Measurements from ENCODE around the gene NUB1.

The NUB1 gene

DNA sequence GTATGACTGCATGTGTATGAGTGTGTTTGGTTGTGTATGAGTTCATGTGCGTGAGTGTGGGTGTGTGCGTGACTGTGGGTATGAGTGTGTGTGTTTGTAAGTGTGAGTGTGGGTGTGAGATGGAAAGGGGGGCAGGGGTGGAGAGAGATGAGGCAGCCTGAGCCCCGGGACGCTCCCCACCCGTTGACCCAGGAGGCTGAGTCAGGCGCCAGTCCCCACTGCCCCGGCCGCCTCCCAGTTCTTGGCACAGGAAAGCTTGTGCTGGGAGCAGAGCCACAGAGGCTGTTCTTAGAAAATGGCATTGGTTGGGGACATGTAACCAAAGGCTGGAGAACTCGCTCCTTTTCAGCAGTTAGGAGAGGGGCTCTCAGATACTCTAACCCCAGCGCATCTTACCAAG lies 27.8 kb upstream of the NUB1 start:
- in situ Hi-C loops (cut with MboI; ENCODE audit: low sequenced_read_pairs) = no loop called here

DNA sequence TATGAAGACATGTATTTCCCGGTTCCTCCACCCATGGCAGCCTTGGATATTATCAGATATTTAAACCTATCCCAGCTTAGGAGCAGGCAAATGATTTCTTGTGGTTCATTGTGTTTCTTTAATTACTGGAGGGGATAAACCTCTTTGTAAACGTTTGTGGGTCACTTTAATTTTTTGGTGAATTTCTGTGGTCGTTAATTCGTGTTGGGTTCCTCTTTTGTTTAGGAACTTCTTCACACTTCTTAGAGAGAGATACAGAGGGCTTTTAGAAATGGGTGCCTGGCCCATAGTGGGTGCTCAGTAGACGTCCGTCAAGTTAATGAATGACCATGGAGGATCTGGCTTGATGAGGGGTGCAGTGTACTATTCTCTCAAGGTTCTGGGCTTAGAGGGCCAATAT lies 27.2 kb upstream of the NUB1 start:
- in situ Hi-C loops (cut with MboI; ENCODE audit: low sequenced_read_pairs) = no loop called here

DNA sequence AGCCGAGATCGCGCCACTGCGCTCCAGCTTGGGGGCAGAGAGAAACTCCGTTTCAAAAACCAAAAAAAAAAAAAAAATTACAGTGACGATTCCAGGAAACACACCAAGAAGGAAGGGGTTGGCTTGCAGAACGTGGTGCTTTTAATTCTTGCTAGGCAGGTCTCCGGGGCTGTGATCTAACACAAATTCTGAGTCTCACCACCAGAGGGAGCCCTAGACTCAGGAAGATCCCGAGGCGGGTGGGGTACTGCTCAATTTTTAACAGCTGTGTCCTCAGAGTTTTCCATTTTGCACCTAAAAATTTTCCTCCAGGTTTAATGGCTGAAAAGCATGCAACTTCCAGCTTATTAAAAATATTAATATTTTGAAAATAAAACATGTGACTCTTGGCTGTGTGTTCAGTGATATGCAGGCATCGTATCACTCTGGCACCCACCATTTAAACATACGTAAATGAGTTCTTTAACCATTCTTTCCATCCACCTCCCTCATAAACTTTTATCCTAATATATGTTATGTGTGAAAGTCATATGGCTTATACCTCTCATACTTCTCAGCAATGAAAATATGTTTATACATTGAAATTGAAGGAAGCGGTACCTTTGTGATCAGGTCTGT lies 26.5 kb upstream of the NUB1 start:
- in situ Hi-C loops (cut with MboI; ENCODE audit: low sequenced_read_pairs) = no loop called here

DNA sequence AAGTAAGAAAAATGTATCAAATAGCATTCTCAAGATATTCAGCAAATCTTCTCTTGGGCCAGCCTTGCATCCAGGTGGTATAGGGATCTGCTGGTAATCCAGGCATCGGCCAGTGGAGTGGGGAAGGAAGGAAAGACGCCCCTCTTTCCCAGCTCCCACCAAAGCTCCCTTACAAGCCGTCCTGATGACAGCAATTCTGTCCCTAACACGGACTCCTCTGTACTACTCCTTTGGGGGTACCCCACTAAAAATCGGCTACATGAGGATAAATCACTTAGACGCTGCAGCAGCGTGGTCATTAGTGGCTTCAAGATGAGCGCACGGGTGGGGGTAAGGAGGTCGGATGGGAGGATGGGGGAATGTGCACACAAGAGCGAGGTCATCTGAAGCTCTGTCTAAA lies 24.7 kb upstream of the NUB1 start:
- in situ Hi-C loops (cut with MboI; ENCODE audit: low sequenced_read_pairs) = no loop called here

DNA sequence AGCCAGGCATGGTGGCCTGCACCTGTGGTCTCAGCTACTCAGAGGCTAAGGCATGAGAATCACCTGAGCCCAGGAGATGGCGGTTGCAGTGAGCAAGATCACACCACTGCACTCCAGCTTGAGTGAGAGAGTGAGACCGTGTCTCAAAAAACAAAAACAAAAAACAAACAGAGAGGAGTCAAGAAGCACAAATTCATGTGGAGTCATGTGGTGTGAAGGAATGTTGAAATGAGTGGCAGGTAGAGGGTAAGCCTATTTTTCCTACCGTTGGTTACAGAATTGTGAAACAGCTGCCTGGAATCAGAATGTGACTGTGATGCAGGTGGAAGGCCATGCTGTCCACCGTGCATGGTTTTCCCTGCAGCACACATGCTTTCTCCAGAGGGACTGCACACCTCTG lies 23.7 kb upstream of the NUB1 start:
- in situ Hi-C loops (cut with MboI; ENCODE audit: low sequenced_read_pairs) = no loop called here

DNA sequence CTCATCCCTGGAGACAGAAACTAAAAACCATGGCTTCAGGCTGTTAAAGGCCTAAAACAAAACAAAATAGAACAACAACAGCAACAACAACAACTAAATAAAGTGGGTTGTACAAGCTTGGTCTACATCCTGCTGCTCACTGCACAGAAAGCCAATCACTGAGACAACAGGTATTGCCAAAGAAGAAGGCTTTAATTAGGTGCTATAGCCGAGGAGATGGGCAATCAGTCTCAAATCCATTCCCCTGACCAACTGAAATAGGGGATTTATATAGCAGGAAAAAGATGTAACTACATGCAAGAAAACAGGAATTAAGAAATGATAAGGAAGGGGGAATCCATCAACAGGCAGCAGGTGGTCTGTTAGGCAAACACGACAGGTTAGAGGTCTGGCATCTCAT lies 22.4 kb upstream of the NUB1 start:
- in situ Hi-C loops (cut with MboI; ENCODE audit: low sequenced_read_pairs) = no loop called here

DNA sequence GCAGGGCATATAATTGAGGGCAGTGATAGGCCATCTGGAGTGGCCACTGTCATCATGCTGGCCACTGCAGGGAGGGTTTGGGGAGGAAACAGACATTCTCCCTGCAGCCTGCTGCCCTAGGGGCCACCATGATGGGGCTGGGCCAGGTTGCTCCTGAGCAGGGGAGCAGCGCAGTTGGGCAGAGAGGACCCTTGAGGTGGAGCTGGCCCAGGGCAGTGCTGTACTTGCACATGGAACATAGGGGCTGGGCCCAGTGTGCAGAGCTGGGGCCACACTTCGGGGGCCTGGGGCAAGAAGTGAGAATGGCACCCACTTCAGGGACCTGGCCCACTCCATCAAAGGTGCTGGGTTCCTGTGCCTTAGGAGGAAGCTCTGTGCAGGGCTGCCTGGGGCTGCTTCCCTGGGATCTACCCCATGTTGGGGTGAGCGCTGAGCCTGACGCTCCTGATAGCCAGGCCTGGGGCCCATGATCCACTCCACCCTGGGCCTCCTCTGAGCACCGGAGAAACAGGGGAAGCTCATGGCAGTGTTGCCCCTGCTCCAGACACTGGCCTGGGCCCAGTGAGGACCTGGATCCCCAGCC lies 21.3 kb upstream of the NUB1 start:
- in situ Hi-C loops (cut with MboI; ENCODE audit: low sequenced_read_pairs) = no loop called here

DNA sequence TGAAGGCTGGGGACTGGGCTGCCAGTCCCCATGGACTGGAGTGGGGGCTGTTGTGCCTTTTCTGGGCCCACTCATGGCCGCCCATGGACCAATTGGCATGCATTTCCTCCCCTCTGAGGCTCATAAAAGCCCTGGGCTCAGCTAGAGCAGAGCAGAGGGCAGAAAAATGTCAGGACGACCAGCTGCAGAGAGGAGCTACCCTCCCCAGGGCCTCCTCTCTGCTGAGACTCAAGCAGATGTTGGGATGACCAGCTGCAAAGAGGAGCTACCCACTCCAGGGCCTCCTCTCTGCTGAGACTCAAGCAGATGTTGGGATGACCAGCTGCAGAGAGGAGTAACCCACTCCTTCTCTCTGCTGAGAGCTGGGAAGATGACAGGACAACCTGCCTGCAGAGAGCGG lies 20.3 kb upstream of the NUB1 start:
- in situ Hi-C loops (cut with MboI; ENCODE audit: low sequenced_read_pairs) = no loop called here

DNA sequence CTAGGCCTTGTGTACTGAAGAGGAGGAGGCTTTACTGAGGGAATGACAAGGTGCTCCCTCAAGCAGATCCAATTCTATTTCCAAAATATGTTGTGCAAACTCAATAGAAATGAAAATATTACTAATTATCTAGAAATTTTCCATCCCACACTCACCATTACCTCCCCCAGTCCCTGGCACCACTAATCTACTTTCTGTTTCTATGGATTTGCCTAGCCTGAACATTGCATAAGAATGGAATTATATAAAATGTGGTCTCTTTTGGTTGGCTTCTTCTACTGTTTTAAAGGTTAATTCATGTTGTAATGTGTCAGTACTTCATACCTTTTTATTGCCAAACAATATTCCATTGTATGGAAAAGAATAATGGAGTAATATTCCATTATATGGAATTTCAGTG lies 18.7 kb upstream of the NUB1 start:
- in situ Hi-C loops (cut with MboI; ENCODE audit: low sequenced_read_pairs) = no loop called here

DNA sequence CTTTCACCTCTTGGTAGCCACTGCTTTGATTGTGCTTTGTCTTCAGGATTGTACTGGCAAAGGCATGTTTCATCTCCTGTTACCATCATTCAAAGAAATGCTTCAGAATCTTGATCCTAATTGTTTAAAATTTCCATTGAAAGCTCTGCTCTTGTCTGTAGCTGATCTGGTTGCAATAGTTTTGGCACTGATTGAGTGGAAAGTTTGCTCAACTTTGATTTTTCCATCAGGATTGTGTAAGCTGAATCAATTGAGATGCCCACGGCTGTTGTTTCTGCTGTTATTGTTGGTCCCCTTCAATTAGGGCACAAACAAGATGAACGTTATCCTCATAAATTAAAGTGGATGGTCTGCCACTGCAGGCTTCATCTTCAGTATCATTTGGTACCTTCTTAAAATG lies 14.6 kb upstream of the NUB1 start:
- in situ Hi-C loops (cut with MboI; ENCODE audit: low sequenced_read_pairs) = no loop called here

DNA sequence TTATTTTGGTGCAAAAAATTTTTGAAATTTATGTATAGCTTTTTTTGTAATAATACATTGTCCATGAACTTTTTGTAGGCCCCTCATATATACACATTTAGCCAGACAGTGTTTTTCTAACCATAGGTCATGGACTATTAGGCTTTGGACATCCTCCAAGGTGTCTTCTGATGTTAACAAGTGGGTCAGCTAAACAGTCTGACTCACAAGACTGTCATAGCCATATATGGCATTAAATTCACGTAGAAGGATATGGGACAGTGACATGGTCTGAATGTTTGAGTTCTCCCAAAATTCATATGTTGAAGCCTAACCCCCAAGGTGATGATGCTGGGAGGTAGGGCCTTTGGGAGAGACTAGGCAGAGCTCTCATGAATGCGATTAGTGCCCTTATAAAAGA lies 14.0 kb upstream of the NUB1 start:
- in situ Hi-C loops (cut with MboI; ENCODE audit: low sequenced_read_pairs) = no loop called here

DNA sequence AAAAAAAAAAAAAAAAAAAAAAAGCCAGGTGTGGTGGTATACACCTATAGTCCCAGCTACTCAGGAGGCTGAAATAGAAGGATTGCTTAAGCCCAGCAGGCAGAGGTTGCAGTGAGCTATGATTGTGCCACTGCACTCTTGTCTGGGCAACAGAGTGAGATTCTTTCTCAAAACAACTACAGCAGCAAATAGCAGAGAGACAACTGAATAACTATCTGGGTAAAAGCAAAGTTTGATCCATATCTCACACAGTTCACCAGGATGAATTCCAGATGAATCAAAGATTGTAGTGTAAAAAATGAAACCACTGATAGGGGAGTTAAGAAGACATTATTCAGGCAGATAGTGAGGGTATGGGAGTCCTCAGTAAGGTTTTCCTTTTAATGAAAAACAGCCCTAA lies 11.4 kb upstream of the NUB1 start:
- in situ Hi-C loops (cut with MboI; ENCODE audit: low sequenced_read_pairs) = no loop called here

DNA sequence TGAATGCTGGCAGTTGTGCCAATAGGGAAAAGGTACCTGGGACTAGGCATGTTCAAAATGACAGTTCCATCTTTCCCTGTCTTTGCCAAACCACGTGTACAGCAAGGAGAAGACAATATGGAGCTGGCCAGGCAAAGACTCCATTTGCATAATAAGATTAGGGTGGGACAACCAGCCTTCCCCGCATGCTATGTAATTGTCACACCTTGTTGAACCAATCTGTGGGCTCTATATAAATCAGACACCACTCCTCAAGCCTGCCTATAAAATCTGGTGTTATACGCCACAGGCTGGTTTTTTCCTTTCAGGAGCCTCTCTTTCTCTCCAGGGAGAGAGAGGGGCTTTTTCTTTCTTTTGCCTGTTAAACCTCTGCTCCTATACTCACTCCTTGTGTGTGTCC lies 11.0 kb upstream of the NUB1 start:
- in situ Hi-C loops (cut with MboI; ENCODE audit: low sequenced_read_pairs) = no loop called here

DNA sequence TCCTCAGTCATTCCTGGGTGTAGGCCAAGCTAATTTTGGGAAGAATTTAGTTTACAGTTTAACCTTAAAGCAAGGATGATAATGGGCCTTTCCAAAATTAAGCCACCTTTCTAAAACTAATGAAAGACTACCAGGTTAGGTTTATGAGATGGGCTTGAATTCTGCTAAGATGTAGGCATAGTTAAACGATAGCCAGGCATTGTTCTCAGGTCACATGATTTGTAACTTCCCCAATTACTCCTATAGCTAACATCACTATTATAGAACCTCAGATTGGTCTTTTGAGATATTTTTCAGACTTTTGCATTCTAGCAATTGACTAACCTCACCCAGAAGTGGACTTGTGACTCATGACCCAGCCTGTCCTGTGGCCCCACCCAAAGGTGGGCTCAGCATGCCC lies 7.0 kb upstream of the NUB1 start:
- in situ Hi-C loops (cut with MboI; ENCODE audit: low sequenced_read_pairs) = no loop called here

DNA sequence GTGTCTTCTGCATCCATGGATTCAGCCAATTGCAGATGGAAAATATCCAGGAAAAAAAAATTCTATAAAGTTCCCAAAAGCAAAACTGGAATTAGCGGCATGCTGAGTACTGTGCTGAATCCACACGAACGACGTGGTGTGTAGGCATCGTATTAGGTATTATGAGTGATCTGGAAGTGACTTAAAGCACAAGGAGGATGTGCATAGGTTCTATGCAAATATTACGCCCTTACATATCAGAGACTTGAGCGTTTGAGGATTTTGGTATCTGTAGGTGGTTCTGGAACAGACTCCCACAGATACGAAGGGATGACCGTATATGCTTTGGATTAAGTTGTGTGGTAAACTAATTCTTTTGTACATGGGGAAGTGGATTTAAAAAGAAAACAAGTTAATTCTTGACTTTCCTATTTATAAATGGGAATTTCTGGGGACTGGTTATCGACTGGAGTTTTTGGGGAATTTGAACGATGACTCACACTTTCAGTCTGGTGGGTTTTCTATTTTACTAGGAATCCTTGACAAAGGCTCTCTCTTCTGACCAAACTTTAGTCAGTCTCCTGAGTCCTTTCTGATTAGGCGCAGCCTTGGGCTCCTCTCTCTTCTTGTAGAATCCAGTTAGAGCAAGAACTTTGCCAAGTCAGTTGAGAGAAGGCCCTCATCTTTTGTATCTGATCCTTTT lies 5.4 kb upstream of the NUB1 start:
- in situ Hi-C loops (cut with MboI; ENCODE audit: low sequenced_read_pairs) = no loop called here

DNA sequence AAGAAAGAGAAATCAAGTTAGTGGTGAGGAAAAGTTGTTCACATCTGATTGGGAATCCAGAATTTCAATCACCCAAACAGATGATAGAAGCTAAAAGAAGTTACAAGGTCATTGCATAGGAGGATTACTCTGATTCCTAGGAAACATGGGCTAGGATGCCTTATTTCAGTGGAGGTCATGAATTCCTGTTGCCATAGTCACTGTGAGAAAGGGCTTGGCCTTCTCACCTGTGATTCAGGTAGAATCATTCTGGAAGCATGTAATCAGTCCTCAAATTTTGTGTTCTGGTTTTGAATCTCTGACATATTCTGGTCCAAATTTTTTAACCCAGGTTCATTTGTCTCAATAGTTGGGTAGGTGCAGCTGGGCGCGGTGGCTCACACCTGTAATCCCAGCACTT lies 4.3 kb upstream of the NUB1 start:
- in situ Hi-C loops (cut with MboI; ENCODE audit: low sequenced_read_pairs) = no loop called here

DNA sequence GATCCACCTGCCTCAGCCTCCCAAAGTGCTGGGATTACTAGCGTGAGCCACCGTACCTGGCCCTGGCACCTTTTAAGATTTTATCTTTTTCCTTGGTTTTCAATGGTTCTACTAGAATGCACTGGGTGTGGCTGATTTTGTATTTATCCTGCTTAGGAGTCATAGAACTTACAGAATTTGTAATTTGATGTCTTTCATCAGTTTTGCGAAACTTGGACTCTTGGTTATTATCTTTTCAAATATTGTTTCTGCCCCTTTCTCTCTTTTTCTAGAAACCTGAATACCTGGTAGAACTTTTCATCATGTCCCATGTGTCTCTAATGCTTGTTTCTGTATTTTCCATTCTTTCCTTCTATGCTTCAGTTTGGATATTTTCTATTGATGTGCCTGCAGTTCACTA lies 2.8 kb upstream of the NUB1 start:
- in situ Hi-C loops (cut with MboI; ENCODE audit: low sequenced_read_pairs) = no loop called here

DNA sequence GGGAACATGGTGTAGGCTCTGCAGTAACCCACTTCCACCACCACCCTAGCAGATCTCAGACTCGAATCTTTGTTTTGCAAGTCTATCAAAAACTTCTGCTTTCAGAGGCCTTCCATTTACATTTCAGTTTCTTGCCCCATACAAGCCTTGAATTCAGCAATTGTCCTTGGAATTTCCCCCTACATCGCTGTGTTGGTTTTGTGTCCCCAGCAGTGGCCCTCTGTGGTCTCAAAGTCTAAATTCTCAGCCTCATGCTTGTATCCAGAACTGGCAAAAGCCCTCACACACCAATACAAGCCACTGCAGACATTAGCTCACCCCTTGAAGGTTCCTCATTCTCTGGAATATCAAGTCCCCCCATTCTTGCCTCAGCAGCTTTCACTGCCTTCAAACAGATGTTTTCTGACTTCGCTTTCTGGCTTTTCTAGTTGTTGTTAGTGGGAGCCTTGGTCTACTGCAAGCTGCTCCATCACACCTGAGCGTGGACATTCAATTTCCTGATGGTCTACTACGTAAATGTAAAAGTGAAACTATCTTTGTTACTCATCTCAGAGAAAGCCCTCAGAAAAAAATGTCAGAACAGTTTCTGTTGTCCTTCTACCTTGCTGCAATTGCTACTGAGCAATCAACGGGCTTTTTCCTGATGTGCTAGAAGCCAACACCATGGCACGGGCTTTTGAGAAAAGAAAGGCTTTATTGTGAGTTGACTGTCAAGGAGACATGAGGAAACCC lies 1.8 kb upstream of the NUB1 start:
- in situ Hi-C loops (cut with MboI; ENCODE audit: low sequenced_read_pairs) = no loop called here

DNA sequence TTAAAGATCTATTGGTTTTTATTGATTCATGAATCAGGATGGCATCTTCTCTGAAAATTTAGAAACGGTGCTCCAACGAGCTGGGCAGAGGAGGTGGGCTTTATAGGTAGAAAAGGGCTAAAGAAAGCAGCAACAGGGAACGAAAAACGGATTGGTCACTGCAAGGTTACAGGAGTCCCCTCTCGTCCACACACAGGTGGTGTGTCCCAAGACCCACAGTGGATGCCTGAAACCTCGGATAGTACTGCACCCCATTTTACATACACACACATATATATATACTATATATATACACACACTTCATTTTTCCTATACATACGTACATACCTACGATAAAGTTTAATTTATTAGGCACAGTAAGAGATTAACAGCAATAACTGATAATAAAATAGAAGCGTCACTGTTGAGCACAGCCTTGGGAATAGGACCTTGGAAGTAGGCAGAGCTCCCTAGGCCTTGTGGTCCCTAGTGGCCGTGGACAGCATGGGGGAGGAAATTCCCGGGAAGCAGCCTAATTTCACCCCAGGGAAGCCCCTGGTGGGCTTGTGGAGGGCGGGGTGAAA lies 737 bp upstream of the NUB1 start:
- in situ Hi-C loops (cut with MboI; ENCODE audit: low sequenced_read_pairs) = no loop called here

DNA sequence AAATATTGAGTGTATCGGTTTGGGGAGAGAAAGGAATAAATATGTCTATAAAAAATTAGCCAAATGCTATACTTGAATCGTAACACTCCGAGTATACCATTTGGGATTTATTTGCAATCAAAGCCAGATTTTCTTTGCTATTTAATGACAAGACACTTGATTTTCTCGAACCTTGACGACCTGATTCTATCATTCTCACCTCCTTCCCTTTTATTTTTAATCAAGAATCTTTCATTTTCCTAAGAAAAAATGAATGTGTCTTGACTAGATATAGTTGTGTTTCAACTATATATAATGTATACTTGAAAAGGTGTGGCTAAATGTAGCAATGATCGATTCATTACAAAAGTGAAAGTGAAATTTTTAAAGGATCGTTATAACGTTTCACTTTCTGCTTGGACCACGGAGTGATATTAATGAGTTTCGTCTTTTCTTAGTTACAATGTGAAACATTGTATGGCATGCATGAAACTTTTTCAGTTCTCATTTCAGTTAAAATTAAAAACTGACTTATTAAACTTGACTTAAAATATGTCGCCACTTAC lies 562 bp downstream of the NUB1 start:
- in situ Hi-C loops (cut with MboI; ENCODE audit: low sequenced_read_pairs) = no loop called here

DNA sequence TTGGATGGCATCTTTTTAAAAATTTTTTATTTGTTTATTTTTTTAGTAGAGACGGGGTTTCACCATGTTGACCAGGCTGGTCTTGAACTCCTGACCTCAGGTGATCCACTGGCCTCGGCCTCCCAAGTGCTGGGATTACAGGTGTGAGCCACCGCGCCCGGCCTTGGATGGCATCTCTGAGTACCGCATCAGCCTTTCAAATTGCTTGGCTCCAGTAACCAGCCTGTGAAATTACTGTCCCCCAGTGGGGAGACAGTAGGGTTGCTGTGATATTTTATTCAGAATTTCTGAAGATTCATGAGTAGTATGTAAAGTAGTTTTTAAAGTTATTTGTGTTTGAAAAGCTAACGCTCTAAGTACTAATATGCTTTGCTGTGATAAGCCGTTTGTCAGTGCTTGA lies 1.2 kb downstream of the NUB1 start:
- in situ Hi-C loops (cut with MboI; ENCODE audit: low sequenced_read_pairs) = no loop called here

DNA sequence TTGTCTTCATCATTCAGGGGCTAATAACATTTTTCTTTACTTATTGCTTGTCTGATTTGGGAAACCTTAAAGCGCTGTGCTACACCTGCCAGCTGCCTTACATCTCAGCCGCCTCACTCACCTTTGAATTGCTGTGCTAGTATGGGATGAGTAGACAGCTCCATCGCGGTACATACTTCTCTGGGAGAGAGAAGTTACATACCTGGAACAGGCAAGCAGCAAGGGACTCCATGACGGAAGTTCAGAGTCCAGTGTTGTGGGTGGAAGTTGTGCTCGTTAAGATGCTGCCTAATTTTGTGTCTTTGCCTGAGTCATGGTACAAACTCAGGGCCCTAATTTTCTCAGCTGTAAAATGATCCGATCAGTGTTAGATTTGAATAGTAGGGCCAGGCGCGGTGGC lies 1.9 kb downstream of the NUB1 start:
- in situ Hi-C loops (cut with MboI; ENCODE audit: low sequenced_read_pairs) = no loop called here
